GM21381 (cell line): Measurements from ENCODE around the gene GCNT2.
"Not testable (repeated sequence)": the region's sequence is repeated elsewhere in the genome, so short reads cannot be mapped to it uniquely, and the experiment has no call there.

Experiments
- ATAC-seq: cut with Tn5 transposase; IDR thresholded peaks from one replicate; pipeline ENCODE4 v1.9.1; 2021; ENCODE audit warnings: mild to moderate bottlenecking, moderate library complexity; ENCODE audit not compliant: unreplicated experiment

Gene GCNT2

GRCh38 chr6:10599046-10599445, 77.9 kb downstream of the GCNT2 start:
- no peak for ATAC-seq

- ATAC-seq: not testable (repeated sequence)
Observed at GRCh38 chr6:10600681-10601080, 79.5 kb downstream of the GCNT2 start.

DNA sequence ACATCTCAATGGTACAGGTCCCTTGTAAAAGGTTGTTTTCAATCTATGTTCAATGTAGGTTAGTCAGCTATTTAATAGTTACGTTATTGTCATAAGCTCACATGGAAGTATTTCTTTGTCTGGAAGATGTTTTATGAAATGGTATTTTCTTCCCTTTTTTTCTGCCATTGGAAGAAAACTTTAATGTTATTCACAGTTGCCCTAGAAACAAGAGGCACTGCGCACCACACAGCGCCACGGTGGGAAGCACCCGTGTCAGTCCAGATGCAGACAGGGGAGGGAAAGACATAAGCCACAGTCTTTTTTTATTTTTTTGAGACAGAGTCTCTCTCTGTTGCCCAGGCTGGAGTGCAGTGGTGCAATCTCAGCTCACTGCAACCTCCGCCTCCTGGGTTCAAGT, 82.1 kb downstream of the GCNT2 start:
- no peak for ATAC-seq

DNA sequence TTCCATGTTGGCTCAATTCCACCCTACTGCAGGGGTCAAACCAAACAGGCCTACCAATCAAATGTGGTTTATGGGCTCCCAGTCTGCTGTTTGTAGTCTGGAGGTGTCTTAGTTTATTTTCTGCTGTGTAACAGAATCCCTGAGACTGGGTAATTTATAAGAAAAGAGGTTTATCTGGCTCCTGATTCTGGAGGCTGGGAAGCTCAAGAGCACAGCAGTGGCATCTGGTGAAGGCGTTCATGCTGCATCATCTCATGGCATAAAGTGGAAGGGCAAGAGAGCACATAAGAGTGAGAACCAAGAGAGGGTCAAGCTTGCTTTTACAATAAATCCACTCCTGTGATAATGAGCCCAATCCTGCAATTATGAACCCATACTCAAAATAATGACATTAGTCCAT, 87.9 kb downstream of the GCNT2 start:
- ATAC-seq: no peak

- ATAC-seq: no peak
Observed at GRCh38 chr6:10610289-10610688, 89.1 kb downstream of the GCNT2 start.

DNA sequence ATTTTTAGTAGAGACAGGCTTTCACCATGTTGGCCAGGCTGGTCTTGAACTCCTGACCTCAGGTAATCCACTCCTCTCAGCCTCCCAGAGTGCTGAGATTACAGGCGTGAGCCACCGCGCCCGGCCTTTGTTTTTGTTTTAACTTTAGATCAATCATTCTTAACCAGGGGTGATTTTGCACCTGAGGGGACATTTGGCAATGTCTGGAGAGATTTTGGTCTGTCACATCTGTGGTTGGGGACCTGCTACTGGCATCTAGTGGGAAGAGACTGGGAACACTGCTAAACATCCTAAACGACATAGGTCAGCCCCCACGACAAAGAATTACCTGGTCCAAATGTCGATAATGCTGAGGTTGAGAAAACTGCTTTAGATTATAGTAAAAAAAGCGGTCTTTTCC, 91.0 kb downstream of the GCNT2 start:
- ATAC-seq: no peak

- no peak for ATAC-seq
Observed at GRCh38 chr6:10613077-10613476, 91.9 kb downstream of the GCNT2 start.

DNA sequence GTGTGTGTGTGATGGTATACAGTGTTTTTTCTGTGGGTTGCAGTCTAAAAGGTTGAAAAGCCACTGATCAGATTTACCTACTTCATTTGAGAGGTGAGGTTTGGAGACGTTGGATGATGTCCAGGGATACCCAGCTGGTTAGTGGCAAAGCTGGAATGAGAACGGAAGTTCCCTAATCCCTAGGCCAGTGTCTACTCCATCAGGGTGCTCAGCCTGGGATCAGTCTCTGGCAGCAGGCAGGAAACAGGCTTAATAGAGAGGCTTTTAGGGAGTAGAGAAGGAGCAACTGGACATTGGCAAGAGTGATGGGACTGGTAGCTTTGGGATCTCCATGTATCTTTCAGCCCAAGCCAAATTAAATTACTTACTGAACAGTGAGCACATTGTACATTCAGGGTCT, 92.6 kb downstream of the GCNT2 start:
- ATAC-seq: no peak

GRCh38 chr6:10615675-10616074, 94.5 kb downstream of the GCNT2 start:
- ATAC-seq: no peak

DNA sequence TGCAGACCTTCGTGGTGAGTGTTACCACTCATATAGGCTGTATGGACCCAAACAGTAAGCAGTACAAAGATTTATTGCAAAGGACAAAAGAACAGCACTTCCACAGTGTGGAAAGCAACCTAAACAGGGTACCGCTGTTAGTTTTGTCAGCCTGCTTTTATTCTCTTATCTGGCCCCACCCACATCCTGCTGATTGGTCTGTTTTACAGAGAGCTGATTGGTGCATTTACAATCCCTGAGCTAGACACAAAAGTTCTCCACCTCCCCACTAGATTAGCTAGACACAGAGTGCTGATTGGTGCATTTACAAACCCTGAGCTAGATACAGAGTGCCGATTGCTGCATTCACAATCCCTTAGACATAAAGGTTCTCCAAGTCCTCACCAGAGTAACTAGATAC, 95.1 kb downstream of the GCNT2 start:
- ATAC-seq: not testable (repeated sequence)

DNA sequence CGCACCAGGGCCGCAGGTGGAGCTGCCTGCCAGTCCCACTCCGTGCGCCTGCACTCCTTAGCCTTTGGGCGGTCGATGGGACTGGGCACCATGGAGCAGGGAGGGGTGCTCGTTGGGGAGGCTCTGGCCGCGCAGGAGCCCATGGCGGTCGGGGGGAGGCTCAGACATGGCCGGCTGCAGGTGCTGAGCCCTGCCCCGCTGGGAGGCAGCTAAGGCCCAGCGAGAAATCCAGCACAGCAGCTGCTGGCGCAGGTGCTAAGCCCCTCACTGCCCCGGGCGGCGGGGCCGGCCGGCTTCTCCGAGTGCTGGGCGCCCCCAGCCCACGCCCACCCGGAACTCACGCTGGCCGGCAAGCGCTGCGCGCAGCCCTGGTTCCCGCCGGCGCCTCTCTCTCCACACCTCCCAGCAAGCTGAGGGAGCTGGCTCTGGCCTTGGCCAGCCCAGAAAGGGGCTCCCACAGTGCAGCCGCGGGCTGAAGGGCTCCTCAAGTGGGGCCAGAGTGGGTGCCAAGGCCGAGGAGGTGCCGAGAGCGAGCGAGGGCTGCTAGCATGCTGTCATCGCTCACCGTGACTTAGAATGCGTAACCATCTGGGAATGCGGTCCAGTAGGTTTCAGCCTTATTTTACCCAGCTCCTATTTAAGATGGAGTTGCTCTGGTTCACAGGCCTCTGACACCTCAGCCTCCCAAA, 96.0 kb downstream of the GCNT2 start:
- no peak for ATAC-seq

DNA sequence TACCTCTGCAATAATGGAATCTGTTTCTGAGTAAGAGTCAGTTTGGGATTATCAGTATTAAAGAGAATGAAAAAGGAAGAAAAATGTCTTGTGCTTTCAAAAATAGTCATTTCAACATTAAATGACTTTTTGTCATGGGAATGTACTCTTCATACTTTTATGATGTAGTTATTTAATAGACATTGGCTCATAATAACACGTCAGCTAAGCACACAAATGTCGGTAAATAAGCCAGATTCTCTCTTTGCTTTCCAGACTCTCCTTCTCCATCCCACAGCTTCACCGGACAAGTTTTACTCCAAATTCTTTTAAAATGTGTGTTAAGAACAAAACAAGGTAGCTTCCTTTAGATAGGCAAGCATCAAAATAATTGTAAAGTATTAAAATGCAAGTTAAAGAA, 97.3 kb downstream of the GCNT2 start:
- ATAC-seq: no peak

DNA sequence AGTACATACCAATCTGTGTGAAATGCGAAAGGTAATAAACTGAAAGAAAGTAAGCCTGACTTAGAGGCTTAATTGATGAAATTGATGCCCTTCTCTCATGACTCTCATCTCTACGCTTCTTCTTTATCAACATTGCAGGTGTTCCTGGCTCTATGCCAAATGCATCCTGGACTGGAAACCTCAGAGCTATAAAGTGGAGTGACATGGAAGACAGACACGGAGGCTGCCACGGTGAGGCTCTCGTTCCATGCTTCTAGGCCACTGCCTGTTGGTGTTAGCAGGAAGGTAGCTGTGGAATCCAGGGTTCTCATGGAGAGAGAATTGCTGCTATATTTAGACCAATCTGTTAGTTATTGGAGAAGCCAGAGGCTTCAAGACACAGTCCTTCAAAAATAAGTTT, 100.1 kb downstream of the GCNT2 start:
- no peak for ATAC-seq

- no peak for ATAC-seq
Observed at GRCh38 chr6:10621847-10622246, 100.7 kb downstream of the GCNT2 start.

GRCh38 chr6:10624836-10625235, 103.7 kb downstream of the GCNT2 start:
- ATAC-seq: no peak

DNA sequence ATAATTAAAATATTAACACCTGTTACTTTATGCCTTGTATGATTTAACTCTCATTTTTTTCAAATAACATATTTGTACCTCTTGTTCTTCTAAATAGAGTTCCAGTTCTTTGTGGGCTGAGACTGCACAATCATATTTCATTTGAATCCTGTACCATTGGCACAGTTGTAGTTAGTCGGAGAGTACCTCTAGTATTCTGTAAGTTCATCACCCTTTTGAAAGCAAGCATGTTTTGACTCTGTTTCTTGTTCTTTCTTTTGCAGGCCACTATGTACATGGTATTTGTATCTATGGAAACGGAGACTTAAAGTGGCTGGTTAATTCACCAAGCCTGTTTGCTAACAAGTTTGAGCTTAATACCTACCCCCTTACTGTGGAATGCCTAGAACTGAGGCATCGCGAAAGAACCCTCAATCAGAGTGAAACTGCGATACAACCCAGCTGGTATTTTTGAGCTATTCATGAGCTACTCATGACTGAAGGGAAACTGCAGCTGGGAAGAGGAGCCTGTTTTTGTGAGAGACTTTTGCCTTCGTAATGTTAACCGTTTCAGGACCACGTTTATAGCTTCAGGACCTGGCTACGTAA, 105.1 kb downstream of the GCNT2 start:
- no peak for ATAC-seq

DNA sequence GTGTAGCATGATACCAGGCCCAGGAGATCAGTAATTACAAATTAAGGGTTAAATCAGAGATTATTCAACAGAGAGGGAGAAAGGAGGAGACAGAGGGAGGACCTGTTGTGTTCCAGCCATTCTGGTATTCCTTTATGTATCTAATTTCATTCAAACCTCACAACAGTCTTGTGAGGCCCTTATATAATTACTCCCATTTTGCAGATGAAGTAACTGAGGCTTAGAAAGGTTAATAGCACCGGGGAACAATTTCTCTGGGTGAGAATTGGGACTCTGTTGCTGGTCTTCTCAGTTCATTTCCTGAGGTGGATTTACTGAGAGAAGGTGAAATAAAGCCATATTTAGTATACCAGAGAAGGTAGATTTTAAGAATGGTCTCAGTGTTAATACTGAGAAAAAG, 106.6 kb downstream of the GCNT2 start:
- no peak for ATAC-seq

GRCh38 chr6:10630178-10630577, 109.0 kb downstream of the GCNT2 start:
- no peak for ATAC-seq

DNA sequence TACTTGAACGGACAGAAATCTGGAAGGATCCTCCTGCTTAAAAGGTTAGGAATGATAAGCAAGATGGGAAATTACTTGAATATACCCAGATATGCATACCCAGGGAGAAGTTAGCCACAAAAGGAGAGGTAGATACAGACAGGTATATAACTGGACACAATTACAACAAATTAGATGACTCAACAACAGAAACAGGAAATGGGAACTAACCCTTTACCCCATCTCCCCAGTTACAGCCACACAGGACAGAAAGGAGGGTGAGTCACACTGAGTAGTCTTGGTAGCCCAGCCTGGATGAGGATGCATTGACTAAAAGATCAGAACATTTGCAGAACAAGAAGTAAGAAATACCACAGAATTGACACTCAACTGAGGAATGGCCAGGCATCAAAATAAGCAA, 112.1 kb downstream of the GCNT2 start:
- peak; percentile 92 for ATAC-seq

DNA sequence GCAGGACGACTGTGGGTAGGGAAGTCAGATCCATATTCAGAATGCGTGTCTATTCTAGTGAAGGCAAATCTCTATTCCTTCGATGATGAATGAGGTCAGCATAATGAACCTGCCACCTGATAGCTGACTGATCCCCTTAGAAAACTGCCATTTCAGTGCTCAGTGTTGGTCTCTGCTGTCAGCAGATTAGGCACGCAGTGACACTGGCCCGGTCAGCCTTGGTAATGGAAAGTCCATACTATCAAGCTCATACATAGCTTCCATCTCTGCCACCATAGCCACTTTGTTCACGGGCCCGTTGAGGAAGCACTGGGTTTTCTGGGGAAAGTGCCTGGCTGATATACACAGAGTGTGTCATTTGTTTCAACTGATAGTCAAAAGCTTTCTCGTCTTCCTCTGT, 119.3 kb downstream of the GCNT2 start:
- ATAC-seq: no peak

GRCh38 chr6:10641528-10641927, 120.4 kb downstream of the GCNT2 start:
- ATAC-seq: no peak

DNA sequence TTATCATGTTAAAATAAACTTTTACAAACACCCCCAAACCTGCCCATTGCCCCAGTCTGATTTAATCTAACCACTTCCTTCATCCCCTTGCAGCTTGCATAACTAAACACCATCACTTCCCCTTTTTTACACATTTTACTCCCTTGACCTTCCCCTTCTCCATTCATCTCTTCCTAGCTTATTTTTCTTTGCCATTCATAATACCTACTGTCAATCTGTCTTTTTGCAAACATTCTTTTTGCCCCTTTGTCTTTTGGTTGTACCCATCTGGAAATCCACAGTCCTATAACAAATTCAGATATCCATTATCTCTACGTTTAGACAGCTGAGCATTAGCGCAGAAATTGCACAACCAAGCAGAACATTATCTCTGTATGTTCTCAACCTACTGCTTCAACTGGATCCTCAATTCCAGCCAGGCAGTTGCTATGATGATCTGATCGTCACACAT, 122.1 kb downstream of the GCNT2 start:
- ATAC-seq: no peak

GRCh38 chr6:10644225-10644624, 123.1 kb downstream of the GCNT2 start:
- ATAC-seq: no peak
